K562 (cell line): Measurements from ENCODE around the gene PTCRA. TPM values are rescaled to one million over a fixed set of nuclear protein-coding genes. Genes with fewer than 3 reads are reported as not detected.

Experiments
- DNMT1 ChIP-seq: fragments of 450-650 bp; IDR thresholded peaks from 2 replicates; pipeline ENCODE4 v1.6.1; 2016; ENCODE audit warnings: antibody characterized with exemption, mild to moderate bottlenecking
- FOS ChIP-seq: IDR thresholded peaks from 3 replicates; pipeline ENCODE4 v1.6.1; 2011; ENCODE audit not compliant: insufficient read length; ENCODE audit errors: extremely low read depth
- JUN ChIP-seq, 2 experiments: sonication (generic) in 1 of 2; formaldehyde crosslinking in 1 of 2; IDR thresholded peaks; 2 replicates each; pipeline versions ENCODE4 v1.6.1 to v1.8.0; 2012 to 2022; ENCODE audit warnings: borderline replicate concordance in 2 of 2, mild to moderate bottlenecking in 2 of 2, improper control_type of control experiment in 1 of 2, low read depth in 1 of 2, low read length in 1 of 2, missing genetic modification reagents in 1 of 2
- MTF1 ChIP-seq: fragments of 250-450 bp; sonication (Bioruptor Pico); IDR thresholded peaks from 2 replicates; pipeline ENCODE4 v1.9.0; 2021; ENCODE audit warnings: moderate library complexity, mild to moderate bottlenecking, inconsistent platforms, borderline replicate concordance
- SMARCA4 ChIP-seq: fragments of 450-650 bp; IDR thresholded peaks from 2 replicates; pipeline ENCODE4 v1.6.1; 2016
- SPI1 ChIP-seq: IDR thresholded peaks from 2 replicates; pipeline ENCODE4 v1.6.1; 2011; ENCODE audit warnings: low read depth, low read length, control low read depth, borderline replicate concordance
- ZC3H4 ChIP-seq: sonication (generic); formaldehyde crosslinking; IDR thresholded peaks from 2 replicates; pipeline ENCODE4 v1.9.0; 2021; ENCODE audit warnings: missing genetic modification reagents, borderline replicate concordance
- ZEB2 ChIP-seq: fragments of 450-650 bp; IDR thresholded peaks from 2 replicates; pipeline ENCODE4 v1.6.1; 2016
- ZNF232 ChIP-seq: sonication (generic); formaldehyde crosslinking; IDR thresholded peaks from 2 replicates; pipeline ENCODE4 v1.8.0; 2022; ENCODE audit warnings: mild to moderate bottlenecking, missing genetic modification reagents
- ZNF75A ChIP-seq: fragments of 450-650 bp; formaldehyde crosslinking; IDR thresholded peaks from 2 replicates; pipeline ENCODE4 v1.4.0; 2020; ENCODE audit warnings: mild to moderate bottlenecking
- polyA plus RNA-seq, 8 experiments: library from polyadenylated mRNA; depleted of rRNA in 4 of 8; stranded (reverse) in 5 of 8; unstranded in 3 of 8; fragments of >200 nt; fragmentation: Nextera tagmentation in 2 of 8; fragmentation: Illumina TruSeq in 1 of 8; extraction: Ambion mirVana in 2 of 8; extraction: Trizol in 1 of 8; gene quantifications; 2 replicates each; pipeline versions ENCODE4 v1.2.1 to v1.2.3, GENCODE V29; 2011 to 2014; ENCODE audit warnings: inconsistent platforms in 1 of 8, missing spikeins in 1 of 8
- total RNA-seq, 7 experiments: library from RNA; depleted of rRNA in 6 of 7; stranded (reverse); fragments of >200 nt in 6 of 7; fragmentation: Illumina TruSeq in 2 of 7; extraction: Trizol in 2 of 7; gene quantifications; 2 replicates each; pipeline versions ENCODE4 v1.2.1 to v1.2.3, GENCODE V29; 2011 to 2021; ENCODE audit warnings: low replicate concordance in 1 of 7
- TF ChIP-seq, protein P1 (sequence below): fragments of 200-400 bp; formaldehyde crosslinking; IDR thresholded peaks from 2 replicates; pipeline ENCODE4 v1.6.1; 2017; ENCODE audit warnings: mild to moderate bottlenecking, low read depth, low read length, moderate library complexity
- TF ChIP-seq, protein P2 (sequence below), 2 experiments: IDR thresholded peaks; 2 replicates each; pipeline ENCODE4 v1.6.1; 2012; ENCODE audit warnings: improper control_type of control experiment in 2 of 2, low read depth in 2 of 2, low read length in 2 of 2, borderline replicate concordance in 1 of 2
- TF ChIP-seq, protein P3 (sequence below): fragments of 450-650 bp; IDR thresholded peaks from 2 replicates; pipeline ENCODE4 v1.6.1; 2018; ENCODE audit not compliant: partially characterized antibody
- TF ChIP-seq, protein P4 (sequence below), 2 experiments: fragments of 450-650 bp; conservative IDR thresholded peaks; 2 replicates each; pipeline ENCODE4 v1.6.1; 2017; ENCODE audit warnings: mild to moderate bottlenecking in 2 of 2, moderate library complexity in 2 of 2

Gene PTCRA
- total and polyA plus RNA-seq, 9 of the 15 experiments (the other 6 are each of a cell fraction or from before 2014, with no cell fraction given), result 0.21 TPM; not detected in 8

DNA sequence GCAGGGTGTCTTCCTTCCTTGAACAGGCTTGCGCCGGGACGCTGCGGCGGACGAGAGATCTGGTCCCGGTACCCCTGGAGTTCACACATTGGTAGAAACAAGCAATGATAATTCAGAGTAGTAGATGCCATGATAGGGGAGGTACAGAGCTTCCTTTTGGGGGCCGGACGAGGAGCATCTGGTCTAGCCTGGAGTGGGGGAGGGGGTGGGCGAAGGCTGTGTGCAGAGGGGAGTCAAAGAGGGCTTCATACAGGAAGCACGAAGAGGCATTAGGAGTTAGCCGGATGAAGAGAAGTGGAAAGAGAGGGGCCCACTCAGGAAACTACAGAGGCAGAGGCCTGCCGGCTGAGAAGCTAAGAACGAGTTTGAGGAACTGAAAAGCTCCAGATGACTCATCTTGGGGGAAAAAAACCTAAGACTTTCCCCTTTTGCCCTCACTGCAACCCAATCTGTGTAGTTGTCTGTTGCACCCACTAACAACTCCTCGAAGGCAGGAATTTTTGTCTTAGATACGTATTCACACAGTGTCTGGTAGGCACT is 14.0 kb downstream of the PTCRA start (continued):
- TF ChIP-seq, protein P1, sequence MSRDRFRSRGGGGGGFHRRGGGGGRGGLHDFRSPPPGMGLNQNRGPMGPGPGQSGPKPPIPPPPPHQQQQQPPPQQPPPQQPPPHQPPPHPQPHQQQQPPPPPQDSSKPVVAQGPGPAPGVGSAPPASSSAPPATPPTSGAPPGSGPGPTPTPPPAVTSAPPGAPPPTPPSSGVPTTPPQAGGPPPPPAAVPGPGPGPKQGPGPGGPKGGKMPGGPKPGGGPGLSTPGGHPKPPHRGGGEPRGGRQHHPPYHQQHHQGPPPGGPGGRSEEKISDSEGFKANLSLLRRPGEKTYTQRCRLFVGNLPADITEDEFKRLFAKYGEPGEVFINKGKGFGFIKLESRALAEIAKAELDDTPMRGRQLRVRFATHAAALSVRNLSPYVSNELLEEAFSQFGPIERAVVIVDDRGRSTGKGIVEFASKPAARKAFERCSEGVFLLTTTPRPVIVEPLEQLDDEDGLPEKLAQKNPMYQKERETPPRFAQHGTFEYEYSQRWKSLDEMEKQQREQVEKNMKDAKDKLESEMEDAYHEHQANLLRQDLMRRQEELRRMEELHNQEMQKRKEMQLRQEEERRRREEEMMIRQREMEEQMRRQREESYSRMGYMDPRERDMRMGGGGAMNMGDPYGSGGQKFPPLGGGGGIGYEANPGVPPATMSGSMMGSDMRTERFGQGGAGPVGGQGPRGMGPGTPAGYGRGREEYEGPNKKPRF, result no peak
- 0 out of 2 replicates have a peak, but pooled peaks have one; percentile 84 for TF ChIP-seq DNMT1
- peak; percentile 70; the same call in 1 of the 2 replicates for TF ChIP-seq SMARCA4
- peak; percentile 7 for TF ChIP-seq FOS
- TF ChIP-seq MTF1, result 0 out of 2 replicates have a peak, but pooled peaks have one; percentile 18
- TF ChIP-seq, protein P2, sequence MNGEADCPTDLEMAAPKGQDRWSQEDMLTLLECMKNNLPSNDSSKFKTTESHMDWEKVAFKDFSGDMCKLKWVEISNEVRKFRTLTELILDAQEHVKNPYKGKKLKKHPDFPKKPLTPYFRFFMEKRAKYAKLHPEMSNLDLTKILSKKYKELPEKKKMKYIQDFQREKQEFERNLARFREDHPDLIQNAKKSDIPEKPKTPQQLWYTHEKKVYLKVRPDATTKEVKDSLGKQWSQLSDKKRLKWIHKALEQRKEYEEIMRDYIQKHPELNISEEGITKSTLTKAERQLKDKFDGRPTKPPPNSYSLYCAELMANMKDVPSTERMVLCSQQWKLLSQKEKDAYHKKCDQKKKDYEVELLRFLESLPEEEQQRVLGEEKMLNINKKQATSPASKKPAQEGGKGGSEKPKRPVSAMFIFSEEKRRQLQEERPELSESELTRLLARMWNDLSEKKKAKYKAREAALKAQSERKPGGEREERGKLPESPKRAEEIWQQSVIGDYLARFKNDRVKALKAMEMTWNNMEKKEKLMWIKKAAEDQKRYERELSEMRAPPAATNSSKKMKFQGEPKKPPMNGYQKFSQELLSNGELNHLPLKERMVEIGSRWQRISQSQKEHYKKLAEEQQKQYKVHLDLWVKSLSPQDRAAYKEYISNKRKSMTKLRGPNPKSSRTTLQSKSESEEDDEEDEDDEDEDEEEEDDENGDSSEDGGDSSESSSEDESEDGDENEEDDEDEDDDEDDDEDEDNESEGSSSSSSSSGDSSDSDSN (IDR thresholded peaks at IDR 0.05; ENCODE audit: borderline replicate concordance in 1 of 2, low read depth in 2 of 2, low read length in 2 of 2), result peak in 1 of 2 experiments; percentile 3; a peak in 1 of 4 replicates
- TF ChIP-seq, protein P3, sequence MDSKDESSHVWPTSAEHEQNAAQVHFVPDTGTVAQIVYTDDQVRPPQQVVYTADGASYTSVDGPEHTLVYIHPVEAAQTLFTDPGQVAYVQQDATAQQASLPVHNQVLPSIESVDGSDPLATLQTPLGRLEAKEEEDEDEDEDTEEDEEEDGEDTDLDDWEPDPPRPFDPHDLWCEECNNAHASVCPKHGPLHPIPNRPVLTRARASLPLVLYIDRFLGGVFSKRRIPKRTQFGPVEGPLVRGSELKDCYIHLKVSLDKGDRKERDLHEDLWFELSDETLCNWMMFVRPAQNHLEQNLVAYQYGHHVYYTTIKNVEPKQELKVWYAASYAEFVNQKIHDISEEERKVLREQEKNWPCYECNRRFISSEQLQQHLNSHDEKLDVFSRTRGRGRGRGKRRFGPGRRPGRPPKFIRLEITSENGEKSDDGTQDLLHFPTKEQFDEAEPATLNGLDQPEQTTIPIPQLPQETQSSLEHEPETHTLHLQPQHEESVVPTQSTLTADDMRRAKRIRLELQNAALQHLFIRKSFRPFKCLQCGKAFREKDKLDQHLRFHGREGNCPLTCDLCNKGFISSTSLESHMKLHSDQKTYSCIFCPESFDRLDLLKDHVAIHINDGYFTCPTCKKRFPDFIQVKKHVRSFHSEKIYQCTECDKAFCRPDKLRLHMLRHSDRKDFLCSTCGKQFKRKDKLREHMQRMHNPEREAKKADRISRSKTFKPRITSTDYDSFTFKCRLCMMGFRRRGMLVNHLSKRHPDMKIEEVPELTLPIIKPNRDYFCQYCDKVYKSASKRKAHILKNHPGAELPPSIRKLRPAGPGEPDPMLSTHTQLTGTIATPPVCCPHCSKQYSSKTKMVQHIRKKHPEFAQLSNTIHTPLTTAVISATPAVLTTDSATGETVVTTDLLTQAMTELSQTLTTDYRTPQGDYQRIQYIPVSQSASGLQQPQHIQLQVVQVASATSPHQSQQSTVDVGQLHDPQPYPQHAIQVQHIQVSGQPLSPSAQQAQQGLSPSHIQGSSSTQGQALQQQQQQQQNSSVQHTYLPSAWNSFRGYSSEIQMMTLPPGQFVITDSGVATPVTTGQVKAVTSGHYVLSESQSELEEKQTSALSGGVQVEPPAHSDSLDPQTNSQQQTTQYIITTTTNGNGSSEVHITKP, result peak; percentile 9
- TF ChIP-seq ZNF232 (CRISPR knock-in tag), result peak; percentile 35; the same call in 1 of the 2 replicates
- TF ChIP-seq, protein P4, sequence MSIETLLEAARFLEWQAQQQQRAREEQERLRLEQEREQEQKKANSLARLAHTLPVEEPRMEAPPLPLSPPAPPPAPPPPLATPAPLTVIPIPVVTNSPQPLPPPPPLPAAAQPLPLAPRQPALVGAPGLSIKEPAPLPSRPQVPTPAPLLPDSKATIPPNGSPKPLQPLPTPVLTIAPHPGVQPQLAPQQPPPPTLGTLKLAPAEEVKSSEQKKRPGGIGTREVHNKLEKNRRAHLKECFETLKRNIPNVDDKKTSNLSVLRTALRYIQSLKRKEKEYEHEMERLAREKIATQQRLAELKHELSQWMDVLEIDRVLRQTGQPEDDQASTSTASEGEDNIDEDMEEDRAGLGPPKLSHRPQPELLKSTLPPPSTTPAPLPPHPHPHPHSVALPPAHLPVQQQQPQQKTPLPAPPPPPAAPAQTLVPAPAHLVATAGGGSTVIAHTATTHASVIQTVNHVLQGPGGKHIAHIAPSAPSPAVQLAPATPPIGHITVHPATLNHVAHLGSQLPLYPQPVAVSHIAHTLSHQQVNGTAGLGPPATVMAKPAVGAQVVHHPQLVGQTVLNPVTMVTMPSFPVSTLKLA (conservative IDR thresholded peaks at IDR 0.05), result no peak
- TF ChIP-seq ZC3H4, result no peak
- peak; percentile 81 for TF ChIP-seq JUN (IDR thresholded peaks at IDR 0.05; ENCODE audit: borderline replicate concordance, low read depth, low read length)
- TF ChIP-seq JUN (CRISPR knock-in tag; IDR thresholded peaks at IDR 0.05; ENCODE audit: borderline replicate concordance), result no peak
- TF ChIP-seq ZNF75A, result no peak
- TF ChIP-seq ZEB2, result 0 out of 2 replicates have a peak, but pooled peaks have one; percentile 13
- peak; percentile 96 for TF ChIP-seq SPI1
